ENCODE measurements around the gene ATCAY. TPM values are rescaled to one million over a fixed set of nuclear protein-coding genes. Genes with fewer than 3 reads are reported as not detected.
"Not testable (repeated sequence)": the region's sequence is repeated elsewhere in the genome, so short reads cannot be mapped to it uniquely, and the experiment has no call there.

ATCAY gene
- total RNA-seq, 1 experiment from 2014 or later: 0.06 TPM

DNA sequence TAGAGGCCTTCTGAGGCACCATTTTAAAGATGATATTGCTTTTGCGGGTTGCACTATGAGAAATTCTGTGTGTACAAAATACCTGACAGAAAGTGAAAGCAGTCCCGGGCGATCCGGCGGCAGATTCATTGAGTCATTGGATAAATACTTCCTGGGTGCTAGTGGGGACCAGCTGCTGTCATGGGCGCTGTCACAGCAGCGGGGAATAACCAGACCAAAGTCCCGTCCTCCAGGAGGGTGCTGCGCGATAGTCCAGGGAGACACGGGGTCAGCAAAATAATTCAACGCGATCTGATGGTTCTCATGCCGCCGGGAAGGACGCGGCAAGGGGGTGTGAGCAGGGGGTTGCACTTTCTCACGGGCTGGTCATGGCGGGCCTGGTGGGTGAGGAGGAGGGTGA, 25.2 kb upstream of the ATCAY start:
- no peak for DNase-seq (ENCODE audit: low read depth)

- DNase-seq (ENCODE audit: low read depth): peak; percentile 32
These were observed 23.0 kb upstream of the ATCAY start for GRCh38 chr19:3857449-3858003.

DNA sequence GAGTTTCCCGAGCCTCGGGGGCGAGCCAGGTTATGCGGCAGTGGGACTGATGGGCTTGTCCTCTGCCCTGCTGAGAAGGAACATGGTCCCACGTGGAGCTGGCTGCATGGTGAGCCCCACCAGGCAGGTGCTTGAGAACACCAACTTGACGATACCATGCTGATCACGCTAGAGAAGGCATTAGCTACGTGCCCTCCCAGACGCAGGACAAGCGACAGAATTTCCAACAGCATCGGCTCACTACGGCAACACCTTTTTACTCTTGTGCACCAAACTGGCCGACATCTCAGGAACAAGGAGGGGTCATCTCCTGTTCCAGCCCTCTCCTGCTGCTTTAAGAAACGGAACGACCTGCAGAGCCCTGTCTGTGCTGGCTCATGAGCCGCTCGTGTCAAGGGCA, 20.0 kb upstream of the ATCAY start:
- DNase-seq (ENCODE audit: low read depth): no peak

DNA sequence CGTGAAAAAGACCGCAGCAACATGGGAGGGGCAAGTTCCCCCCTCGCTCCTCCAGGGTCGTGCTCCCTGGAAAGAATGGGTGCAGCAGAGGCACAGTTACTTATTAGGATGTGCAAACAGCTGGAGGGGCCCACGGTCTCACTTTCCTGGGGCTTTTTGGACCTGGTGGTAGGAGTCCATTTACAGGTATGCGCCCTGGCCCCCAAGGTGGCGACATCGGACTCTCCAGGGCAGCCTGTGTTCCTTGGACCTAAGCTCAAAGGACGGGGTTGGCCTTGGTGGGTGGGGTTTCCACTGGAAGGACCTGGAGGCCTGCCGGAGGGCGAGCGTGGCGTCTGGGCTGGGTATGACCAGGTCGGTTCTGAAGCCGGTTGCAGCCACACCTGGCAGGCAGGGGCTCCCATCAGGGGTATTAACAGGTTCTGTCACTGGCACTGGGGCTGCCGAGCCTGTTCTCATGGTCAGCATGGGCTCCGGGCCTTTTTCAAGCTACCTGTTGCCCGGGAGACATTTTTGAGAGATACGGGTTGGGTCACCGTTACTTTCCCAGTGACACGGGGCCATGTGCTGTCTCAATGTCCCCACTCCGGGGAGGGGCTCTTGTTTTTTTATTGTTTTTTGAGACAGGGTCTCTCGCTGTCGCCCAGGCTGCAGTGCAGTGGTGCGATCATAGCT, 17.5 kb upstream of the ATCAY start:
- DNase-seq (ENCODE audit: low read depth): no peak

- no peak for DNase-seq (ENCODE audit: low read depth)
These were observed 16.8 kb upstream of the ATCAY start for GRCh38 chr19:3863648-3864047.

GRCh38 chr19:3866910-3867638, 13.4 kb upstream of the ATCAY start:
- DNase-seq (ENCODE audit: low read depth): no peak

DNA sequence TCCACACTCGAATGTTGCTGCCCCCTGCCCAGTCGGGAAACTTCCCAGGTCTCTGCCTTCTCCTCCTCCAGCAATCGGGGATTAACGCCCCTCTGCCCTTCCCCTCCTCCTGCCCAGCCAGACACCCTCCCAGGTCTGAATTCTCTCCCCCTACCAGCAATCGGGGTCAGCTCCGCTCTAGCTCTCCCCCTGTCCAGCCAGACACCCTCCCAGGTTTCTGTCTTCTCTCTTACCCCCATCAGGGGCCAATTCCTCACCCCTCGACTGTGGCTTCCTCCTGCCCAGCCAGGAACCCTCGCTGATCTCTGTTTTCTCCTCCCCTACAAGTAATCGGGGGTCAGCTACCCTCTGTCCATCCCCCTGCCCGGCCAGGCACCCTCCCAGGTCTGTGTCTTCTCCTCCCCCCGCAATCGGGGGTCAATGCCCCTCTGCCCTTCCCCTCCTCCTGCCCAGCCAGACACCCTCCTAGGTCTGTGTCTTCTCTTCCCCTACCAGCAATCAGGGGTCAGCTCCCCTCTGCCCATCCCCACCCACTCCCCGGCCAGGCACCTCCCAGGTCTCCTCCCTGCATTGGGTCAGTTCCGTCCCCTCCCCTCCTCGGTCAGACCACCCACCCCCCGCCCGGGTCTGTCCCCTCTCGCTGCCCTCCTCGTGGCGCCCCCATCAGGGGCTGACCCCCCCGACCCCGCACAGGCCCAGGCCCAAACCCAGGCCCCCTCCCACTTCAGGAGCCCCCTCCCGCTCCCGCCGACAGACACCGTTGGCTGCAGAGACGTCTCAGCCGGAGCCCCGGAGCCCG, 12.3 kb upstream of the ATCAY start:
- DNase-seq (ENCODE audit: low read depth): no peak

DNA sequence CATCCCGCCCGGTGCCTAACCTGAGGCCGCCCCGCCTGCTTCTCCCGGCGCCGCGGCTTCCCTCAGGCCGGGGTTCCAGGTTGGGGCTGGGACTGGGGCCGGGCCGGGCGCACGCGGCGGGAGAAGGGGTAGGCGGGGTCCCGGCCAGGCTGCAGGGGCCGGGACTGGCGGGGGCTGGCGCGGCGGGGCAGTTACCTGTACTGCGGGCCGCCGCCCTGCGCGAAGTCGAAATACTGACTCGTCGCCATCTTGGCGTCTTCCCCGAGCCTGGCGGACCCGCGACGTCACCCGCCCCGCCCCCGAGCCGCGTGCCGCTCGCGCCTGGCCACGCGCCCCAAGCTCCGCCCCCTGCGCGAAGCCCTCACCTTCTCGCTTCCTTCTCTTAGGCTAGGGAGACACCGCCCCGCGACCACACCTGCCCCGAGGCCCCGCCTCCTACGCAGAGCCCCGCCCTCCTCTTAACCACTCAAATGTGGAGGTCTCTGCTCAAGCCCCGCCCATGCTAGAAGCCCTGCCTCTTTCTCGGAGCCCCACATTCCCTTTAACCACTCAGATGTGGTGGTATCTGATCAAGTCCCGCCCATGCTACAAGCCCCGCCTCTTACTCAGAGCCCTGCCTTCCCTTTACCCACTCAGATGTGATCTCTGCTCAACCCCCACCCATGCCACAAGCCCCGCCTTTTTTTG, 11.6 kb upstream of the ATCAY start, which contains the start of gene ZFR2:
ZFR2 (minus strand) TSS at position 269 of the 687 bp plus-strand sequence; CDS start at position 248, 21 bp downstream.
- no peak for DNase-seq (ENCODE audit: low read depth)

- no peak for DNase-seq (ENCODE audit: low read depth)
These were observed 7.3 kb upstream of the ATCAY start for GRCh38 chr19:3873151-3873550.

DNA sequence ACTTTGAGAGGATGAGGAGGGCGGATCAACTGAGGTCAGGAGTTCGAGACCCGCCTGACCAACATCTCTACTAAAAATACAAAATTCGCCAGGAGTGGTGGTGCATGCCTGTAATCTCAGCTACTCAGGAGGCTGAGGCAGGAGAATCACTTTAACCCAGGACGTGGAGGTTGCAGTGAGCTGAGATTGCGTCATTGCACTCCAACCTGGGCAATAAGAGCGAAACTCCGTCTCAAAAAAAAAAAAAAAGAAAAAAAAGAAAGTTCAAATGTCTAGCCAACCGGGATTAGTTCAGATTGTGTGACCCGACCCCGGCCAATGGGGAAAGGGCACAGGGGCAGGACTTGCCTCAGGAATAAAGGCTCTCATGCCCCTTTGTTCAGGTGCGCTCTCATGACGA, 5.8 kb upstream of the ATCAY start:
- not testable (repeated sequence) for DNase-seq (ENCODE audit: low read depth)

DNA sequence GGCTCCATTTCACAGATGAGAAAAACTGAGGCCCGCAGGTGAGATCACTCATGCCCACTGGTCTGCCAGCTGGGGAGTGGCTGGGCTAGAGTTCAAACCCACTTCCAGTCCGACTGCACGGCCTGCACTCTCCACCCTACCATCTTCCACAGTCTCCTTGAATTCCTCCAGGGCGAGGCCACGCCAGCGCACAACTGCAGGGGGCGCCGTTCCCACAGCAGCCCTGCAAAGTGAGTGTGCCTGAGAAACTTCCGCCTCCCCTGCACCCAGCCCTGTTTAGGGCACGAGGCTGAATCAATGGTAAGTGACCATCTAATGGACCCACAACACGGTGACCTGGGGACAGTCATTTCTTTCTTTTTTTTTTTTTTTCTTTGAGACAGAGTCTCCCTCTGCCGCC, 829 bp upstream of the ATCAY start:
- no peak for DNase-seq (ENCODE audit: low read depth)

DNA sequence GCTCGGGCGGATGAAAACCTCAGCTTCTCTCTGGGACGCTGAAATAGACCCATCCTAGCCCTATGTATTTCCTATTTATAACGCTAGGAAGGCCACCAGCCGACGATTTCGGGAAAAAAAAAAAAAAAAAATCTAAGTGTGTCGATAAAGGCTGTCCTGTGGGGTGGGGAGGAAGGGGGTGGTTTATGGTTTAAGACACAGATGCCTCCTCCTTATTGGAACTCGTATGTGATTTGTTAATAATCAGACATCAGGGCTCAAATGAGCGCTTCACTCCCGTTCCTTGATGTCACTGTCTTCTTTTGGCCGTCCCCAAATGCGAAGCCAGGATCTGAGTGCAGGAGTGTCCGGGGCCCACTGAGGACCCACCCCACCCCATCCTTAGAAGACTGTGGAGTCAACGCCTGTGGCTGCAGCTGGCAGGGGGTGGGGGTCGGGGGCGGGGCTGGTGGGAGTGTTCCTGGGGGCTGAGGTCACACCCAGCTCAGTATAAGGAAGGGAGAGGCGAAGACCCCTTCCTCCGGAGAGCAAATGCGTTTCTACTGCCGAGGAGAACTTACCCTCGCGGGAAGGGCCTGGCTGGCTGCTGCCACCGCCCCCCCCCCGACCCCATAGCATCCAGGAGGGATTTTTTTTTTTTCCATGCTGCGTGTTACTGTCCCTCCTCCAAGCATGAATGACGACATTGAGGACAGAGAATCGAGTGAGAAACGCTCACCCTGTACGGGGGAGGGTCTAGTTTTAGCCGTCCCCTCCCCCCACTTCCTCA, 971 bp downstream of the ATCAY start:
- DNase-seq (ENCODE audit: low read depth): no peak

- DNase-seq (ENCODE audit: low read depth): no peak
These were observed 1.5 kb downstream of the ATCAY start for GRCh38 chr19:3882041-3882384.

DNA sequence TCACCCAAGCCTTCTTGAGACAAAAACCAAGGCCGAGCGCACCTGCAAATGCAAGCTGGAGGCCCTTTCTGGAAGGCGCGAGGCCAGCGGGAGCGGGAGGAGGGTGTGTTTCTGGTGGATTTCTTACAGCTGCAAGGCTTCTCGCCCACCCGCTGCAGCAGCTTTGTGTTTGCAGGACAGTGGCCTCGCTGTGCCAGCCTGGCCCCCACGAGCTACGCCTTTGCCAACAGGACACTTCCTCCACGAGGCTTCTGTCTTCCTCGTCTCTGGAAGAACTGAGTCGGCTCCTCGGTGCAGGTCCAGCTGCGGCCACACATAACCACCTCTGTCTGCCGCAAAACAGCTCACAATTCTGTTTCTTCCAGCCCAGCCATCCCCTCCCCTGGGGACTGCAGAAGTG, 10.1 kb downstream of the ATCAY start:
- no peak for DNase-seq (ENCODE audit: low read depth)

GRCh38 chr19:3893509-3894179, 13.2 kb downstream of the ATCAY start:
- no peak for DNase-seq (ENCODE audit: low read depth)

- not testable (repeated sequence) for DNase-seq (ENCODE audit: low read depth)
These were observed 14.5 kb downstream of the ATCAY start for GRCh38 chr19:3894959-3895358.

- no peak for DNase-seq (ENCODE audit: low read depth)
These were observed 15.3 kb downstream of the ATCAY start for GRCh38 chr19:3895788-3896187.

- DNase-seq (ENCODE audit: low read depth): no peak
These were observed 17.5 kb downstream of the ATCAY start for GRCh38 chr19:3897936-3898335.

GRCh38 chr19:3898426-3898825, 17.9 kb downstream of the ATCAY start:
- DNase-seq (ENCODE audit: low read depth): no peak

Measured in LHCN-M2 (cell line).